HG03045 (cell line): ENCODE data around the gene ZC3H4.

Source experiments
- ATAC-seq: cut with Tn5 transposase; IDR thresholded peaks from one replicate; pipeline ENCODE4 v1.9.1; 2021; ENCODE audit warnings: mild to moderate bottlenecking, moderate library complexity; ENCODE audit not compliant: unreplicated experiment

The ZC3H4 gene

DNA sequence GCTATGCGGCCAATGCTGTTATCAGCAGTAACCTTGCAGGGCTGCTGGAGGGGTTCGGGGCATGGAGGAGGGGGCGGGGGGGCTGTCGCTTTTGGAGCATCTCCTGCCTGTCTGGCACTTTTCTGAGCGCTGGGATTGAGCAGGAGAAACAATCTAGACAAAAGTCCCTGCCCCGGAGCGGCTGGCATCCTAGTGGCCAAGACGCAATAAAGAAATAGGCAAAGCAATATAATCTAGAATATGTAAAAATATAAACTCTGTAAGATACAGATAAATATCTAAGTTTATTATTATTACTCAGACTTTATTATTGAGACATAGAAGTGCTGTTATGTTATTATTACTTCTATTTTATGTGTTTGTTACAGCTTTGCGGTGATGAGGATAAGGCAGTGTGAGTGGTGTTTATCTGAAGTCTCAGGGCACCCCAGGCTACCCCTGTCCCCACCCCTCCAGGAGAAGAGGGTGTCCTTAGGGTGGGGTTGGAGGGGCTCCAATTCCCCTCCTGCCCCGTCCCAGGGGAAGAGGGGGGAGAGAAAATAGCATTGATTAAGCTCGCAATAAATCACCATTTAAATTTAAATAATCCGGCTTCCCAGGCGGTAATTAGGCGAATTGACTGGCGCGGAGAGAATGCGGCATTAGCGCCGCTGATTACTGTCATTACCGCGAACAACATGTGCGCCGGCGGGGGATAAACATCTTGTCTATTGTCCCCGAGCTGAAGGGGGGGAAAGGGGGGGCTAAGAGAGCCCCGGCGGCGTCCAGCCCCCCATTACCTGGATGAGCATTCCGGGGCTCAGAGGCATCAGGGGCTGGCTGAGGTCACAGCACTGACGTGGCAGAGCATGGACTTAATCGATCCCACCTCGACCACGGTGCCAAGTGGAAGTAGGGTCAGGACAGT lies 90.8 kb downstream of the ZC3H4 start:
- no peak for ATAC-seq

GRCh38 chr19:47022140-47022536 lies 91.4 kb downstream of the ZC3H4 start:
- no peak for ATAC-seq

GRCh38 chr19:47021536-47022139 lies 91.9 kb downstream of the ZC3H4 start:
- no peak for ATAC-seq

DNA sequence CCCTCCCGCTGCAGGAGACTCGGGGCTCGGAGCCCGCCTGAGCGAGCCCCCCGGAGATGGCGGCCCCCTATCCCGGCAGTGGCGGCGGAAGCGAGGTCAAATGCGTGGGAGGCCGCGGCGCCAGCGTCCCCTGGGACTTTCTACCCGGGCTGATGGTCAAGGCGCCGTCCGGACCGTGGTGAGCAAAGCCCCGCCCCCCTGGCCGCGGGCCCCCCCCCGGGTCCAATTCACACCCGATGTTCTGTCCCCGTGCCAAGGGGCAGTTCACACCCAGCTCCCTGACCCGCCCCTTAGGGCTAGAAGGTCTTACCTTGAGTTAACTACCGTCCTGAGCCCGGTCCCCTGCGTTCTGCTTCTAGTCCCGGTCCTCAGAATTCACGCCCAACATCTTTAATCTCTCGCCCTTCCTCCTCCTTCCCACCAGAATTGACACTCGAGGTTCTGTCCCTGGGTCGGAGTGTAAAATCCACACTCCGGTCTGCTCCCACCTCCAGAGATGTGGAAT lies 92.5 kb downstream of the ZC3H4 start:
- no peak for ATAC-seq

DNA sequence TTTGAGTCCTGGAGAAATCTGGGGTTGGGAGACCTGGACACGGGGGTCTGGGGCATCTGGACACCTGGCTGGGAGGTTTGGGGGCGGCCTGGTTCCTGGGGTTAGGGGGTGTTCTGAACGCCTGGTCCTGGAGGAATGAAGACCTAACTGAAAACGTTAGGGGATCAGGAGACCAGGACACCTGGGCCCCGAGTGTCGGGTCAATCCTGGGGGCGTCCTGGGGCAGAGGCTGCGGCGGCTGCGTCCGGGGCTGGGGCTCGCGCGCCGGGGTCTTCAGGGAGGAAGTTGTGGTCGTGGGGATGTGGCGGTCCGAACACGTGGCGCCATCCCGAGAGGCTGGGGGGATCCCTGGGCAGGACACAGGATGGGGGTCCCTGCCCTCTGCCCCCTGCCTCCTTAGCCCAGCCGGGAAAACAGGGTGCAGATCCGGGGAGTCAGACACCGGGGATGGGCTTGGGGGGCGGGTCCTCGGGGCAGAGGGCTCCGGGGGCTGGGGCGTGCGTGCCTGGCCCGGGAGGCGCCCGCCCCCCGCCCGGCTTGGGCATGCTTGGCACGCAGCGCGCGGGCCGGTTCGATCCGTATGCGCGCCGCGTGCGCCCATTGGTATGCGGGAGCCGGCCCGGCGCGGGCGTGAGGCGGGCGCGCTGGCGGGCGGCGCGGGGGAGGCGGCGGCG lies 93.3 kb downstream of the ZC3H4 start:
- no peak for ATAC-seq

DNA sequence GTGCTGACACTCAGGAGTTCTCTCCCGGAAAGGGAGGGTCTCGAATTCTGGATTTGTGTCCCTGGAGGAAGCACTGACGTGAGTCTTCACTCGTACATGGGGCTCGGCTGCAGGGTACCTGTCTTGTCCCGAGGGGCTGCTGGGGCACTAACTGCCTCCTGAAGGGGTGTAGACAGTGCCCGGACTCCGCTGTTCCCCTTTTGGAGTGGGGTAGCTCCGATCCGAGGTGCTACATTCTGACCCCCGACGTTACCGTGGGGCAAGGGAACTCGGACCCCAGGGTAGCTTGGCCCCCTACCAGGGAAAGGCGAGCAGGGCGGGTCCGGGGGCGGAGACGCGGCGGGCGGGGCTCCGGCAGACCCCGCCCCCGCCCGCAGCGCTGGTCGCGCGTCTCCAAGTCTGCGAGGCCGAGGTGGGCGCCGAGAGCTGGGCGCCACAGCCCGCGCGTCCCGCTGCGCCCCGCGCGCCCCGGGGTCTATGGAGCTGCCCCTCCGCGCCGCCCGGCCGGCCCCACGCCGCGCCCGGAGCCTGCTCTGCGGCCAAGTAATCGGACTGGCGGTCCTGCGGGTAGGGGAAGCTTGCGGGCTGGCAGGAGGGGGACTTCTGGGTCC lies 94.0 kb downstream of the ZC3H4 start, which contains the start of gene NPAS1:
NPAS1 (plus strand) TSS at position 407 of the 611 bp plus-strand sequence. CDS start 1,211 bp downstream, outside the sequence.
- no peak for ATAC-seq

- no peak for ATAC-seq
Observed at GRCh38 chr19:47018923-47019322, 94.7 kb downstream of the ZC3H4 start.
